Effector CD4-positive, alpha-beta T cell (primary cell): ENCODE results near the gene SLC39A11.
"Not testable (repeated sequence)": the region's sequence is repeated elsewhere in the genome, so short reads cannot be mapped to it uniquely, and the experiment has no call there.

Experiments
- DNase-seq: peaks from one replicate; pipeline ENCODE4 v3.0.0-alpha.2; 2020

The SLC39A11 gene

DNA sequence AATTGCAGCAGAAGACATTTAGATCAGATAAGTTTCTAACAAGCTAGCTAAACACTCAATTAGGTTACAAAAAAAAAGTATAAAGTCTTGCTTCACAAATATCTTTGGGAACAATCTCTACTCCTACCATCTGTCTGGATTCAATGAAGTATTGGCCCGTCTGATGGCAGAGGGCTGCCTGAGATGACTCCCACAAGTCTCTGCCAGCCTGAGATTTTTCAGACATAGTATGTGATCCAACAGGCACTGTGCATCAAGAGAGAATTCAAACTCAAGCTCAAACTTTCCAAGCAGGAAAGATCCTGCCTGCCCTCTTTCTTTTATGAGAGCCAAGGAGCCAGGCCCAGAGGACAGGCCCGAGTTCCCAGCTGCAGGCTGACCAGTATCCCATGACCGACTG, 22.6 kb downstream of the SLC39A11 start:
- no peak for DNase-seq

DNA sequence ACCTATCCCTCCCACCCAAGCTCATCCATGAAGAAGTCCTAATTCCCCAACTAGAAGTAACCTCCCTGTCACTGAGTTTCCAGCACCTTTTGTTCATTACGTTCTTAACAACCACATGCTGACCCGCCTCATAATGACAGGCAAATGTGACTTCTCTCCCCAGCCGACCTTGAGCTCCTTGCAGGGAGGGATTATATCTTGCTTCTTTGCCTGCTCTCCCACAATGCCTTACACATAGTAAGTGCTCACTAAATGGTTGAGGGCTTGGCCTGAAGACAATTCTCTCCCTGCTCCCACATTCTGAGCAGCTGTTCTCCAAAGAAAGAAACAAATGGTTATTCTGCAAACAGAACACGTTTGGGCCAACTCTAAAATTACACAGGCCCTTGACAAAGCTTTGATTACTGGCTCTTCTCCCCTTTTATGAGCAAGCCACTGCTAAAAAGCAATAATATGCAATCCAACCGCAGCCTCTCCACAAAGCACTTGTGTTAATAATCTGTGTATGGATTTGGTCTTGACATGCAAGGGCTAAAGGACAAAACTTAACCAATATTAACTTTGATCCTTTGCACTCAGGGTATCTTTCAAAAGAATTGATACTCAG, 23.2 kb downstream of the SLC39A11 start:
- no peak for DNase-seq

DNA sequence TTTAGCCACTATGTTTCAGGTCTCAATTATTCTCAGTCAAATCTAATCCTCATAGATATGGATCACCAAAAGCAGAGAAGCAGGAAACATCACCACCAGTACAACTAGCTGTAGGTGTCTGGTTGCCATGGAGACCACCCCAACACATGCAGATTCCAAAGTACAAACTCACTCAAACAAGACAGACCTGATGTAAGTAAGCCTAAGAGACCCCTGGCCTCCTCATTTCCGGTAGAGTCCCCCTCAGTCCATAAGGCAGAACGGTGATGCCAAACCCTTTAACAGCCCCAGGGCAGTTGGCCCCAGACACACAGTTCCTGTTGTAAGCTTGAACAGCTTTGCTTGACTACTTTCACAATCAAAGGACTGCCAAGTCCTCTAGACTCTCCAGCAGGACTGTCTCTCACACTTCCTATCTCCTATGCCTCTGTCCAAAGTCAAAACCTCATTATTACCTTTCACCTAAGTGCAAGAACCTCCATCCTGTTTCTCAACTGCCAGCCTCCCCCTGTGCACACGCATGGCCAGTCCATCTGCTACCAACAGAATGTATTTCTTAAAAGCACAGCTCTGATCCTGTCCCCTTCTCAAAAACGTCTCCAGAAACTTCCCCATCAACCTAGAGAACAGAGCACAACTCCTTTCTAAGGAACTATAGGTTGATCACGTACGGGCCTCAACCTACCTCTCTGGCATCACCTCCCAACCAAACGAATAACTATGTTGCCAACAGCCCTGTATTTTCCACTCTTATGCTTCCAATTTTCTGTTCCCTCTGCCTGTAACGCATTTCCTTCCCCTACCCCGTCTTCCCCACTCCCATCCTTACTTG, 23.9 kb downstream of the SLC39A11 start:
- no peak for DNase-seq

DNA sequence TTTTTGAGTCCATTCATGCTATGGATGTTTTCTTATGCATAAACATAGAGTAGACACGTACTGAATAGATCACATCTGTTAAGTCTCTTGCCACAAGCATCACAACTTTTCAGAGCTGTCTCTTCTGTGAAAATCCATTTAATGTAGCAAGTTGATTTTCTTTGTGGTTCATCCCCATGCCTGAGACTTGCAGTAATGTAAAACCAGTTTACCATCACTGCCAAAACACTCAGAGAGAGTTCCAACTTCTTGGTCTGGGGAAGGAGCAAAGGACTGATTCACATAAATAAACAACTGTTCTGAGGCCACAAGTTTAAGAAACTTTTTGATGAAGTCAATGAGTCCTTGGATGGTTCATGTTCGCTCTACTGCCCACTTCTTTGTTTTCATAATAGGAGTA, 24.8 kb downstream of the SLC39A11 start:
- DNase-seq, result not testable (repeated sequence)

DNA sequence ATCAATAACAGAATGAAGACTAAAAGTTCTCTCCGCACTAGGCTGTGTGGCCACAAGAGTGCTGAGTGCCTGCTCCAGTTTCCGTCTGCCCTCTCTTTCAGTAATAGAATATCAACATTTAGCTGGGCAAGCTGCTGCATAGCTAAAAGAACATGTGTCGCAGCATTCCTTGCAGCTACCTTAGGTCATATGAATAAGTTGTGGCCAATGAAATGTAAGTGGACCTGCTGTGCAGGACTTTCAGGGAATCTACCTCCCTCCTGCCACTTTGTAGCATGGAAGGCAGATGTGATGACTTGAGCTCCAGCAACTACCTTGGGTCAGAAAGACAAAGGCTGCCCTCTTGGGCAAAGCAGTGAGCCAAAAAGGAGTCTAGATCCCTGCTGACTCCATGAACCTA, 25.4 kb downstream of the SLC39A11 start:
- DNase-seq, result no peak

DNA sequence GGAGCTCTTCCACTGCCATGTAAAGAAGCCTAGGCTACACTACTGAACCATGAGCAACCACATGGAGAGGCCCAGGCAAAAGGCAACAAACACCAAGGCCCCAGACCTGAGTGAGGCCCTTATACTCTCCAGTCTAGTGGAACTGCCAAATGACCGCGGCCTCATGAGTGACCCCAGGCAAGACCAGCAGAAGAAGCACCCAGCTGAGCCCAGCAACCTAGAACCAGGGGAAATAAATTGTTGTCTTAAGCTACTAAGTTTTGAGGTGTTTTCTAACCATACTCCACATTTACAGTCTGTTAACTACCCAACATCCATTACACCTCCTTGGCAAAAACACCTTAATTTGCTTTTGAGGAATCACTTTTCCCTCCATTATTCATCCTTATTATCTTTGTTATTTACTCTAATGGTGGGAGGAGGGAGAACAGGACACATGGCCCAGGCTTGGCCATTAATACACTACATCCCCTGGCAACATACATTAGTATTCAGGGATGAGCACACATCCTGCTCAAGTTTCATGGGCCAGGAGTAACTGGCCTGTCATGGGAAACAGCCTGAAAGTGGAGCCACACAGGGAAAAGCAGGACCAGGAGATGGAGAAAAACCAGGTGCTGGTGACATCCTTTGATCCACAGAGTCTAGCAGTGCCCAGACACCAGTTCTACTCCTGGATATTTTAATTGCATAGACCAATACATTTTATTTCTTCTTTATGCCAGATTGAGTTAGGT, 26.2 kb downstream of the SLC39A11 start:
- no peak for DNase-seq

DNA sequence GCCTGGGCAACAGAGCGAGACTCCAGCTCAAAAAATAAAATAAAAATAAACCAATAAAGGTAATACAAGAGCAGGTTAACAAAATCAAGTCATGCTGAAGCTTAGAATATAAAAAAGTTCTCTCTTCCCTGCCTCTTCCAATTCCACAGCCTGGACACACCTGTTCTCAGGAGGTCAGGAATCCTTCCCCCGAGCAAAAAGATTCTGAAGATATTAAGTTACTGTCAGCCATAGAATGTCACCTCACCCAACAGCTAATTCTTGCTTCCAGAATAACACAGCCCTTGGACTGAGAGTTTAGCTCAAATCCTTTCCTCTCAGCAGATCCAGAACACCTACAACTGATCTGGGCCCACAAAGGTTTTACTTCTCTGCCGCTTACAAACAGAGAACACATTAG, 27.1 kb downstream of the SLC39A11 start:
- no peak for DNase-seq

DNA sequence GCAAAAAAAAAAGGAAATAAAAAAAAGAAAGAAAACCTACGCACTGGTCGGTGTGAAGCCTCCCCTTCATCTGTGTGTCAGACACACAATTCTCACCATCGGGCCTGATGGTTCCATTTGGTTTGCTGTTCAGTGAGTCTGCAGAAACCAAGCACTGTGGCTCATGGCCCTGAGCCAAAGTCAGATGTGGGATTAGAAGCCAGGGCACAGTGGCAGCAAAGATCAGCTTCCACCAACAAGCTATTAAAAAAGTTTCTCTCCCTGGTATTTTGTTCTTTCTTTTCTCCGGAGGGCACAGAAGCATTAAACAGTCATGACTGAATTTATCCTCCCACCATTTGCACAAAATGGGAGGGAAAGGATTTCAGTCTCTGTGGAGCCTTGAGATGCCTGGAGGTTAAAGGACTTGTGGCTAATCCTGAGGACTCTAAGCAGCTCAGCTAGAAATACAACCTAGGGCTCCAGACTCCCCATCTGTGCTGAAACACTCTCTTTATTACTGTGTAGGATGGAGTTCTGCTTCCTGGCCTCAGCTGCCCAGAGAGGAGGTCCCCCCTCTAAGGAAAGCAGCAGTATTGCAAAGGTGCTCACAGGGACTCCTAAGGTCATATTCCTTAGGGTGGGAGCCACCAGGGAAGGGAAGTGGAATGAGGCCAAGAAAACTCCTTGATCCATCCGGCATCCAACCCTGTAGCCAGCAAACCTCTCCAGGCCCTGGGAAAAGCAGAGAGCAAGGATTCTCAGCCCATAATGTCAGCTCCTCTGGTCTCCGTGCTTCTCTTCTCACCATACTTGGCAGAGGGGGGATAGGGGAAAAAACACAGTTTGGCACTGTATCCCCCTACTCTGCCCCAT, 28.2 kb downstream of the SLC39A11 start:
- no peak for DNase-seq

DNA sequence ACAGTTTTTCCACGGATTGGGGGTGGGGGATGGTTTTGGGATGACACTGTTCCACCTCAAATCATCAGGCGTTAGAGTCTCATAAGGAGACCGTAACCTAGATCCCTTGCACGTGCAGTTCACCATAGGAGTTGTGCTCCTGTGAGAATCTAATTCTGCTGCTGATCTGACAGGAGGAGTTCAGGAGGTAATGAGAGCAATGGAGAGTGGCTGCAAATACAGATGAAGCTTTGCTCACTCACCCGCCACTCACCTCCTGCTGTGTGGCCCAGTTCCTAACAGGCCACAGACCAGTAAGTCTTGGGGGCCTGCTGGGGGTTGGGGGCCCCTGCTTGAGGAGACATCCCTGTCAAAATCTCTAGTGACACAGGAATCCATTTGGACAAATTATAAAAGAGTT, 29.8 kb downstream of the SLC39A11 start:
- DNase-seq, result no peak

DNA sequence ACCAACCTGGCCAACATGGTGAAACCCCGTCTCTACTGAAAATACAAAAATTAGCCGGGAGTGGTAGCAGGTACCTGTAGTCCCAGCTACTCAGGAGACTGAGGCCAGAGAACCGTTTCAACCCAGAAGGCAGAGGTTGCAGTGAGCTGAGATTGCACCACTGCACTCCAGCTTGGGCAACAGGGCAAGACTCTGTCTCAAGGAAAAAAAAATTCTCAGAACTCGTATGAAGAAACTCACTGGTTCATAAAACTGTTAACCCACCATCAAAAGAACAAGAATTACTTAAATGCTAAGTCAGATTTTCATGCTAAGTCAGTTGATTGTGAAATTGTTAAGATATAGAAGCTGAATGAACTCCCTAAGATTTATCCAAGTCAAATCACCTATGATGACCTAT, 31.3 kb downstream of the SLC39A11 start:
- no peak for DNase-seq

DNA sequence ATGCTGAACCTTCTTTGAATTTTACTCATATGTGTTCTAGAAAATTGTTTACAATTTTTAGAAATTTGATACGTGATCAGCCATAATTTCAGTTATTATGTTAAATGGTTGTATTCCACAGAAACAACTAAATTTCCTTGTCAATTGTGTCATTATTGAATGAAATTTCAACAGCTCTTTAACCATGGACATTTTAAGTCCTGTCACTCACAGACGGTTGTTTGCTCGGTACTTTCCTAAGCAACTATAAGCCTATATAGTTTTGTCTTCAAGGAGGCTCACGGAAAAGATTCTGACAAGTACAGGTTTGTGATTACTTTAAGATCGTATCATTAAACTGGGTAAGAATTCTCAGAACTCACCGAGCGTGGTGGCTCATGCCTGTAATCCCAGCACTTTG, 31.8 kb downstream of the SLC39A11 start:
- no peak for DNase-seq

DNA sequence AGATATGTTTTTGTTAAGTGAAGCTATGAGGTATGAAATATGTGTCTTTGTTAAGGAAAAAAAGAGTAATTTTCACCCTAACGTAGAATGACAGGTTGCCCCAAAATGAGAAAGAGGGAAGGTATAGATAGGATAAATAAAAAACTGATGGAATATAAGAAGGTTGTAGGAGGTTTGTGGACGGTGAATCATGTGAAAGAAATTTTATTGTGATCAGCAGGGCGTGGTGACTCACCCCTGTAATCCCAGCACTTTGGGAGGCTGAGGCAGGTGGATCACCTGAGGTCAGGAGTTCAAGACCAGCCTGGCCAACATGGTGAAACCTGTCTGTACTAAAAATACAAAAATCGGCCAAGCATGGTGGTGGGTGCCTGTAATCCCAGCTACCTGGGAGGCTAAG, 32.8 kb downstream of the SLC39A11 start:
- not testable (repeated sequence) for DNase-seq

DNA sequence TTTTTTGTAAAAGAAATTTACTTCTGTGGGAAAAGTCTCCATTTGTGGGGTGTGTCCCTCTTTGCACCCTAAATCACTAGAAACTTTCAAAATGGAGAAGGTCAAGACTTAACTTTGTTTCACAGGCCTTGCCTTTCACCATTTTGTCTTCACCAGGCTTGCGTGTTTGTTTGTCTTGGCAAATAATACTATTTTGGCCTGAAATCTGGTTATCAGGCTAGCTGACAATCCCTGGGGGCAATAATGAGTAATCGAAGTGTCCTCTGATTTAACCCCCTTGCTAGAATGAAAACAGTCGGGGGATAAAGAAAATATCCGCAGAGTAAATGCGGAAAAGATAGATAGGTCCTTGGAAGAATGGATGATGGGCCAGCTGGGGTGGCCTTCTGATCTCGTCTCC, 34.5 kb downstream of the SLC39A11 start:
- no peak for DNase-seq

DNA sequence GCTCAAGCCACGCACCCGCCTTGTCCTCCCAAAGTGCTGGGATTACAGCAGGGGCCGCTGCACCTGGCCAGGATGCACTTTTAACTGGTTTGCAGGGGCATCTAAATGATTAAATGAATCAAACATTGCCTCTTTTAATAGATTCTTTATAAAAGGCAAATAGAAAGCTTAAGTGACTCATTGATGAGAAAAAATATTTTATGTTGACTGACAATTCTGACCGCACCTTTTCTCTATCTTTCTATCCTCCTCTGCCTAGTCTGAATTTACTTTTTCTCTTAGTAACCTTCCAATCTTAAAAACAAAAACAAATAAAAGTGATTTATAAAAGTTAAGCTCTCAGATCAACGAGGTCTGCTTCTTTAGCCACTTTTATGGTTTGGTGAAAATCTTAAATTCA, 35.3 kb downstream of the SLC39A11 start:
- no peak for DNase-seq

DNA sequence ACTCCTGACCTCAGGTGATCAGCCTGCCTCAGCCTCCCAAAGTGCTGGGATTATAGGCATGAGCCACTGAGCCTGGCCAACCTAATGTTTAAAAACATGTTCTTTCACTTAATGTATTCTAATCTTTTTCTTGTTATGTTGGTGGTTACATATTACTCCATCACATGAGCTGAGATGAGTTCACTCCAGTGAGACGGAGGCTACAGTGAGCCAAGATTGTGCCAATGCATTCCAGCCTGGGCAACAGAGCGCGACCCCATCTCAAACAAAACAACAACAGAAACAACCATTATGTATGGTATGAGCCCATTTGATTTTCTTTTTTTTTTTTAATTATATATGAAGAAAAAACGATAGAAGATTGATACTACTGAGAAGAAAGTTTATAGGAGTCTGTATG, 39.6 kb downstream of the SLC39A11 start:
- DNase-seq, result no peak

DNA sequence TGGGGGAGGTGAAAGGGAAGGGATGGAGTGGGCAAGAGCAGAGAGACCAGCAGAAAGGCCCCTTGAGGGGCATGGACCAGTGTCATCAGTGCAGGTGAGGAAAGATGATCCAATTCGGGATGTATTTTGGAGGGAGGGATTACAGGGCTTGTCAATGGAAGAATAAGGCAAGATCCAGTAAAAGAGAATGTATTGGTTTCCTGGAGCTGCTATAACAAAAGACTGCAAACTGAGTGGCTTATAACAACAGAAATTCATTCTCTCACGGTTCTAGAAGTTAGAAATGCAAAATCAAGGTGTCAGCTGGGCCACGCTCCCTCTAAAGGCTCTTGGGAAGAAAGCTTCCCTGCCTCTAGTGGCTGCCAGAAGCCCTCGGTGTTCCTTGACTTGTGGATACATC, 41.7 kb downstream of the SLC39A11 start:
- no peak for DNase-seq

DNA sequence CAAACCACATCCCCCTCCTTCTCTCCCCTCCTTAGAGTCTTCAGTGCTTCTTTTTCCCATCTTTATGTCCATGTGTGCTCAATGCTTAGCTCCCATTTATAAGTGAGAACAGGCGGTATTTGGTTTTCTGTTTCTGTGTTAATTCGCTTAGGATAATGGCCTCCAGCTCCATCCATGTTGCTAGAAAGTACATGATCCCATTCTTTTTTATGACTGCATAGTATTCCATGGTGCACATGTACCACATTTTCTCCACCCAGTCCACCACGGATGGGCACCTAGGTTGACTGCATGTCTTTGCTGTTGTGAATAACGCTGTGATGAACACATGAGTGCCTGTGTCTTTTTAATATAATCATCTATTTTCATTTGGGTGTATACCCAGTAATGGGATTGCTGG, 44.3 kb downstream of the SLC39A11 start:
- DNase-seq, result no peak

DNA sequence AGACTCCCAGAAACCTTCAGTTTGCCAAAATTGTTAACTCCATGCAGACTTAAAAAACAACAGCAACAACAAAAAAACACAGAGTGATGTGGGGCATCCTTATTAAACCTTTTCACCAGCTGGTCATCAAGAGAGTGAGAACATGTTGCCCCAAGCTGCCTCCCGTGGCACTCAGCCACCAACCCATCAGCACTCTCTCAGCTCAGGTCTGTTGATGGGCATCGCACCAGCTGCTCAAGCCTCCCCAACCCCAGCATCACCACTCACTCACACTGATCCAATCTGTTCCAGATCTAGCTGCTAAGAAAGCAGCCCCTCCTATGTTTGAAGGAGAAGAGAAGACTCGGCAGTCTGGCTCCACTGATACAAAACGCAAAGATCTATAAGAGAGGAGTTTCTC, 46.8 kb downstream of the SLC39A11 start:
- no peak for DNase-seq

DNA sequence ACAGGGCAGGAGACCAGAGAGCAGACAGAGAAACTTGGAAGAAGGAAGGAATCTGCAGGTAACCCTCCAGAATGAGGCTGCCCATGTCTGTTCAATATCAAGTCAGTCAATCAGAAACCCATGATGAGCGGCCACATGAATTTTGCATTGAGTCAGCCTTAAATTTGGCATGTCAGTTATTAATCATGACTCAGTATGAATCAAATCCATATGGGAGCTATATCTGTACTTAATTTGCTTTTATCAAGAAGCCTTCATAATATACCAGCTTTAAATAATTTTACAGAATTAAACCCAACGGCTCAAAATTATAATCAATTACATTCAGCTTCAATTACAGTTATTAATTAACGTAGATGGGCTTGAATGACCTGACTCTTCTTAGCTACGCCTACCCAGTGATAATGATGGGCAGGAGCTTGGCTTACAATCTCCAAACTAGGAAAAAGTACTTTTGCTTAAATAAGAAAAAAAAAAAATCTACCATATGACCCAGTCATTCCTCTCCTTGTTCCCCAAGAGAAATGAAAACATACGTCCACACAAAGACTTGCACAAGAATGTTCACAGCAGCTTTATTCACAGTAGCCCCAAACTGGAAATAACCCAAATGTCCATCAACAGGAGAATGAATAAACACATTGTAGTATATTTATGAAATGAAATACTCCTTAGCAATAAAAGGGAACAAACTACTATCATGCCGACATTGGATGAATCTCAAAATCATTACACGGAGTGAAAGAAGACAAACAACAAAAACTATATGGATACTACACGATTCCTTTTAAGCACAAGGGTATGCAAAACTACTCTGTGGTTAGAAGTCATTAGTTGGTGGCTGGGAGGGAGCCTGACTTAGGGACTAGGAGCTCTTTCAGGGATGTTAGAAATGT, 48.6 kb downstream of the SLC39A11 start:
- DNase-seq, result no peak

DNA sequence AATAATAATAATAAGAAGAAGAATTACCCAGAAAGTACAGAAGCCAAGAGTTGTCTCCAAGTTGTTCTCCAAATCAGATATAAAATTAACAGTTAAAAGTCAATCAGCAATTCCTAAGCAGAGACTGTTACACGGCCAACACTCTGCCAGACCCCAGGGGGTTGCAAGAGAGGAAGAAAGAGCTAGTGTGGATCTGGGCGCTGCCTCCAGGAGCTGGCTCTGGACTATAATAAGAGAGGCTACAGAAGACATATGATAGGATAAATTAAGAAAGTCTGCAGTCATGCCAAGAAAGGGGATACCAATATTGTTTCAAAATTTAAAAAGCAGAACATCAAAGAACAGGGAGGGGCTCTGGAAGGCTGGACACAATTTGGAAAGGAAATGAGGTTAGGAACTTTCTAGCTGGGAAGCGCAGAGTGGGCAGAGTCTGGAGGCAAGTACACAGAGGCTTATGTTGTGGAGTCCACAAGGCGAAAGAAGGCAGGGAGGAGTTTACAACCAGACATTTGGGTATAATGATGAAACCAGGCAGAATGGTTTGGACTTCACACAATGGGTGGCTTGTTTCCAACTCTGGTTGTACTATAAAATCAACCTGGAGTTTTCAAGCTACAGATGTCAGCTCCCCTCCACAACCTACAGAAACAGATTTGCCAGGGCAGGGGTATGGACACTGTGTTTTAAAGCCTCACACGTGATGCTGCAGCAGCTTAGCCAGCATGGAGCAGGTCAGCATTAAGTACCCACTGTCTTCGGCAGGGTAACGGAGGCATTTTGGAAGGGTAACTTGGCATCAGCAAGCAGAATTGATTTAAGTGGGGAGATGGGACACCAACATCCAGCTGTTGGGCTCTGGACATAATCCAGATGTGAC, 49.4 kb downstream of the SLC39A11 start:
- DNase-seq, result no peak

DNA sequence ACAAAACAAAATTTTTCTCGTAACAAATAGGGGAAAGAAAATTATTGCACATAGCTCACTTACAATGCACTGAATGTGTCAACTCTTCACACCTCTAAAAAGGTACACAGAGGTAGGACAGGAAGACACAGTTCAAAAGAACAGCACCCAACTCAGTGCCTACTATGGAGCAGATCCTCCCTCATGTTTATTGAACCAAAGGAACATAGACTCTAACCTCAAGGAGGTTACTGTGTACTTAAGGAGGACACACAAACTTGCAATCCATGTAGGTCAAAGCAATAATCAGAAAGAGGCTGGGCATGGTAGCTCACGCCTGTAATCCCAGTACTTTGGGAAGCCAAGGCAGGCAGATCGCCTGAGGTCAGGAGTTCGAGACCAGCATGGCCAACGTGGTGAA, 50.3 kb downstream of the SLC39A11 start:
- DNase-seq, result no peak
